GM20431 (cell line): ENCODE results near the gene HSD3B1.
"Not testable (repeated sequence)": the region's sequence is repeated elsewhere in the genome, so short reads cannot be mapped to it uniquely, and the experiment has no call there.

Source experiments
- in situ Hi-C: fragments of 300-500 bp; cut with MseI, MboI; formaldehyde crosslinking; loops from one replicate; pipeline ENCODE4 v1.15.0; 2020; ENCODE audit warnings: low sequenced_read_pairs; ENCODE audit not compliant: unreplicated experiment

Gene HSD3B1

DNA sequence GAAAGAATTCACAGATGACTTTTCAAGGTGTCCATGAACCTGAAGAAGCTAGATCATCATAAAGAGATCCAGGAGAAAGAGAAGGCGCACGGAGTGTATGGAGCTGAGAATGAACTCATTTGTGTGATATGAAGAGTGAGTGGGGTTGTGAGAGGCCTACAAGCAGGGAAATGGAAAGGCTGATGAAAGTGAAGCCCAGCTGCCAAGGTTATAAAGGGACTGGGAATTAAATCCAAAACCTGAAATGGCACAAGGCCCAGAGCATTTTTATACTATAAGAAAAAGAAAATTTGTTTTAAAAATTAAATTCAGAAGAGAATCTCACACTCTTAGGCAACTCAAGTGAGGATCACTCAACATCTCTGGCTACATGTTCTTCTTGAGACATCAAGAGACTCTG, 43.4 kb downstream of the HSD3B1 start:
- in situ Hi-C loops = no loop called here

GRCh38 chr1:119551218-119551617, 44.2 kb downstream of the HSD3B1 start:
- in situ Hi-C loops = no loop called here

GRCh38 chr1:119552656-119553055, 45.6 kb downstream of the HSD3B1 start:
- in situ Hi-C loops = not testable (repeated sequence)

DNA sequence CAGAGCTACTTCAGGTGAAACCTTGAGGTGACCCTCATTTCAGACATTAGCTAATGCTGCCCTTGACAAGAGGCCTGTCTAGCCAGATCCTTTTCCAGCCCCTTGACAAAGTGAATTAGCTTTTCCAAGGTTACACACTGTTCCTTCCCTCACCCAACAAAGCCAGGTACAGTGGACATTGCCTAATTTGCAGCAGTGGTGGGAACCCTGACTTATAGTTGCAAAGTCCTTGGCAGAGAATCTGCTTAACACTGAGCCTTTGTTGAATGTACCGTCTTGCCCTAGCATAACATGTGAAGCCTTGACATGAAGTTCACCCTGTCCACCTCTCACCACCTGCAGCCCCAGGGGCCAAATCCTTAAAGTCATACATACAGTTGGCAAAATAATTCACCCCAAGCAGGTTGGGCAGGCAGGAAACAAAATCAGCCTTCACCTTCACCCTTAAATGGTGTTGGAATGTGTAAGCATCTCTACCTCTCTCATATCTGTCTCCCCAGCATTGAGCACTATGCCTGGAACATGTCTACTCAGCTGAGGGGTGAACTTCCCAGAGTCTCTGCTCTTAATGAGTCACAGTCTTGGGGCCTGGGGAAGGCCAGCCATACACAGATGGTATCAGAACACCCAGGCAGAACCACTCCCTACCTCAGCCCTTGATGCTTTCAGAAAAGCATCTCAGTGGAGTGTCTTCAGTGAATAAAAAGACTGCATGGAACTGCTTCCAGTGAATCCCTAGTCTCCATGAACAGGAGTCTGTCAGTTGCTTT, 46.5 kb downstream of the HSD3B1 start:
- in situ Hi-C loops = not testable (repeated sequence)

DNA sequence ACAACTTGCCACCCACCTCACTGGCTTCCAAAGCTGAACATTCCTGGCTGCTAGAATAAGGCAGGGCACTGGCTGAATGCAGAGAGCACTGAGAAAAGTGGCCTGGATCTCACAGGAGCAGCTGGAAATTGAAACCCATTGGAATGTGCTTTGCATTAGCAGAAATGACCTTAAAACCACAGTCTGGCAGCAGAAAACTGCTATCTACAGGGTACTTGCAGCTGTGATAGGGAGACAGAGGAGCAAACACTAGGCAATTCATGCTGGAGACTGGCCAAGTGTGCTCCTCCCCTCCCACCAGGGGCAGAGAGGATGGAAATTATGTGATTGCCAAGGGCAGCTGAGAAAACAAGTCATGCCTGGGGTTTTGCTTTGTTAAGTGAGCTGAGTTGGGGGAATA, 47.2 kb downstream of the HSD3B1 start:
- in situ Hi-C loops = no loop called here

DNA sequence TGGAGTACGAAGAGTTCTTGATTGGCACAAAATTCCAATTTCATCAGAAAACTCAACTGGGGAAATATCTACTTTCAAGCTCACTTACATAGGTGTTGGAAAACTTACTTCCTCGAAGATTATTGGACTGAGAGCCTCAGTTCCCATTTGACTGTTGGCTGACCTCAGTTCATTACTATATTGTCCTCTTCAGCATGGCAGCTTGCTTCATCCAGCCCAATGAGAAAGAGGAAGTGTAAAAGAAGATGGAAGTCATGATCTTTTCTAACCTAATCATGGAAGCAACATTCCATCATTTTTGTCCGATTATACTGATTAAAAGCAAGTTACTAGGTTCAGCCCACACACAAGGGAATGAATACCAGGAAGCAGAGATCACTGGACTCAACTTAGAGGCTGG, 49.4 kb downstream of the HSD3B1 start:
- in situ Hi-C loops = no loop called here

DNA sequence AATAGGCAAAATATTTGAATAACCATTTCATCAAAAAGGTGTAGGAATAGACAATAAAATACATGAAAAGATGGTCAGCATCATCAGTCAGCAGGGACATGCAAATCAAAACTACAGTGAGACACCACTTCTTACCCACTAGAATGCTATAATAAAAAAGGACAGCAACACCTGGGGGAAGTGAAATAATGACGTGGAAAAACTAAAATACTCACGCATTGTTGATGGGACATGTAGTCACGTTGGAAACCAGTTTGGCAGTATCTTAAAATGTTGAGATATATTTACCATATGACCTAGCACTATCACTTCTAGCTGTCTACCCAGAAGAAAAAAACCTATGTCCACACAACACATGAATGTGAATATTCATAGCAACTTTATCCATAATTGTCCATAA, 53.4 kb downstream of the HSD3B1 start:
- in situ Hi-C loops = not testable (repeated sequence)

GRCh38 chr1:119564548-119564947, 57.5 kb downstream of the HSD3B1 start:
- in situ Hi-C loops = no loop called here
